ENCODE results near the gene C19orf25.
"Not testable (repeated sequence)": the region's sequence is repeated elsewhere in the genome, so short reads cannot be mapped to it uniquely, and the experiment has no call there.

C19orf25 gene

DNA sequence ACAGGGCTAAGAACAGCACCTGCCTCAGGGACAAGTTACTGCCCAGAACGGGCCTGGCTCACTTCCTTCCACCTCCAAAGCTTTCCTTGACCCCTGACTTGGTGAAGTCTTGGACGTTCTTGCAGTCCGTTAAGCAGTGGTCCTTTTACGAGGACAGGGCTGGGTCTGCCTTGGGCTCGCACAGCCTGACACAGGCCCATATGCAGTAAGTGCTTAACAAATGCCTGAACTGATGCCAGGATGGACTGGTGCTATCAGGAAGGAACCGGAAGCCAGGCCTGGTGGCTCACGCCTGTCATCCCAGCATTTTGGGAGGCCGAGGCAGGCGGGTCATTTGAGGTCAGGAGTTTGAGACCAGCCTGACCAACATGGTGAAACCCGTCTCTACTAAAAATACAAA lies 43.0 kb upstream of the C19orf25 start:
- H3K4me3 ChIP-seq (replicated peaks; ENCODE audit: insufficient read depth, low read length) = no peak overlapping the region
- no peak for TF ChIP-seq SPI1 (IDR thresholded peaks at IDR 0.05; ENCODE audit: borderline replicate concordance, low read depth)
- TF ChIP-seq POLR2AphosphoS5 (IDR thresholded peaks at IDR 0.05; ENCODE audit: low read depth) = no peak
- no peak for TF ChIP-seq GABPA (IDR thresholded peaks at IDR 0.05; ENCODE audit: low read depth)
- TF ChIP-seq, protein P1, sequence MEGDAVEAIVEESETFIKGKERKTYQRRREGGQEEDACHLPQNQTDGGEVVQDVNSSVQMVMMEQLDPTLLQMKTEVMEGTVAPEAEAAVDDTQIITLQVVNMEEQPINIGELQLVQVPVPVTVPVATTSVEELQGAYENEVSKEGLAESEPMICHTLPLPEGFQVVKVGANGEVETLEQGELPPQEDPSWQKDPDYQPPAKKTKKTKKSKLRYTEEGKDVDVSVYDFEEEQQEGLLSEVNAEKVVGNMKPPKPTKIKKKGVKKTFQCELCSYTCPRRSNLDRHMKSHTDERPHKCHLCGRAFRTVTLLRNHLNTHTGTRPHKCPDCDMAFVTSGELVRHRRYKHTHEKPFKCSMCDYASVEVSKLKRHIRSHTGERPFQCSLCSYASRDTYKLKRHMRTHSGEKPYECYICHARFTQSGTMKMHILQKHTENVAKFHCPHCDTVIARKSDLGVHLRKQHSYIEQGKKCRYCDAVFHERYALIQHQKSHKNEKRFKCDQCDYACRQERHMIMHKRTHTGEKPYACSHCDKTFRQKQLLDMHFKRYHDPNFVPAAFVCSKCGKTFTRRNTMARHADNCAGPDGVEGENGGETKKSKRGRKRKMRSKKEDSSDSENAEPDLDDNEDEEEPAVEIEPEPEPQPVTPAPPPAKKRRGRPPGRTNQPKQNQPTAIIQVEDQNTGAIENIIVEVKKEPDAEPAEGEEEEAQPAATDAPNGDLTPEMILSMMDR (IDR thresholded peaks at IDR 0.05; ENCODE audit: insufficient read depth, low read length) = no peak
- no peak for TF ChIP-seq REST (IDR thresholded peaks at IDR 0.05; ENCODE audit: insufficient replicate concordance, low read depth)
- no peak for DNase-seq (ENCODE audit: low read depth in 1 of 2, low spot score in 1 of 2)
- no peak overlapping the region for H3K27ac ChIP-seq (replicated peaks)
- H3K27me3 ChIP-seq (ENCODE audit: insufficient read depth, poor library complexity, severe bottlenecking) = peaks cover 22% of the 10 kb centered on the region

DNA sequence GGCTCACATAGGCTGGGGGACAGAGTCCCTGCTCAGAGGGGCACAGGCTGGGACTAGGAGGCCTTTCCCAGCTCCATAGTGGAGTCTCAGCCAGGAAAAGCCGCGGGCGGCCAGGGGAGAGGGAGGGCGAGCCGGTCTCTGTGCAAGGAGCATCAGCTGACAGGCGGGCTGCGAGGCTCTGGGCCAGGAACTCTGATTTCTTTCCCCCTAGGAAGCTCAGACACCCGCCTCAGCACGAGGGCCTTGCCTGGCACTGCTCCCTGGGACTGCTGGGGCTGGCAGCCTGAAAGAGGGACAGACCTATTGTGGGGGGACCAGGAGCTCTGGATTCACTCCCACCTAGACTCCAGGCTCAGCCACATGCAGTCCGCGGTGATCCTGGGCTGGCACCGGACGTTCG lies 42.6 kb upstream of the C19orf25 start:
- no peak for DNase-seq (ENCODE audit: low read depth in 1 of 2, low spot score in 1 of 2)
- Histone ChIP-seq H3K4me3 (replicated peaks; ENCODE audit: insufficient read depth, low read length) (no peak overlapping the region), H3K27me3 (ENCODE audit: insufficient read depth, poor library complexity, severe bottlenecking) (peaks cover 22% of the 10 kb centered on the region), H3K27ac (replicated peaks) (no peak overlapping the region)
- TF ChIP-seq REST (IDR thresholded peaks at IDR 0.05; ENCODE audit: insufficient replicate concordance, low read depth) = no peak
- TF ChIP-seq POLR2AphosphoS5 (IDR thresholded peaks at IDR 0.05; ENCODE audit: low read depth) = no peak
- TF ChIP-seq GABPA (IDR thresholded peaks at IDR 0.05; ENCODE audit: low read depth) = no peak
- TF ChIP-seq, protein P1 (IDR thresholded peaks at IDR 0.05; ENCODE audit: insufficient read depth, low read length) = no peak
- TF ChIP-seq SPI1 (IDR thresholded peaks at IDR 0.05; ENCODE audit: borderline replicate concordance, low read depth) = no peak

DNA sequence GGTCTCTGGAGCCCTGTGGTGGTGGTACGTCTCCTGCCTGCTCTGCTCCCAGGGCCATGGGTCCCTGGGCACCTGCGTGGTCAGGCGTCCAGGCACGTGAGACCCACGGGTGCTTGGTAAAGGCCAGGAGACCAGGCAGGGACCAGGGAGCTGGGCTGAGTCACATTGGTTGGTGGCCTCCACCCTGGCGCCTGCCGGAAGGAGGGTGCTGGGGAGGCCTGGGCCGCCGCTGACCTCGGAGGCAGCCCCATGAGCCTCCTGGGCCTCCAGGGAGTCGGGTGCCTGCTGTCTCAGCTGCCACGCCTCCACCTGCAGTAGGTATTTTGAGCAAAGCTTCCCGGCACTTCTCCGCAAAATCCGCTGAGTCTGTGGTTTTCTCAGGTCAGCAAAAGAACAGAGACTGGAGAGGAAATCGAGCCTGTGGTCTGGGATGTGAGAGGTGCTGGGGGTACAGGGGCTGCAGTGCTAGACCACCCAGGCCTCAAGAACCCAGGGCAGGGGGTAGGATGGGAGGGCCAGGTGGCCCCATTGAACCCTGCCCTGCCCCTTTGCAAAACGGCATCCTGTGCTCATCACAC lies 41.3 kb upstream of the C19orf25 start:
- no peak for DNase-seq (ENCODE audit: low read depth in 1 of 2, low spot score in 1 of 2)
- H3K4me3 ChIP-seq (replicated peaks; ENCODE audit: insufficient read depth, low read length) = no peak overlapping the region

GRCh38 chr19:1519802-1520201 lies 40.8 kb upstream of the C19orf25 start:
- not testable (repeated sequence) for H3K4me3 ChIP-seq (replicated peaks; ENCODE audit: insufficient read depth, low read length); H3K27ac ChIP-seq (replicated peaks); DNase-seq (ENCODE audit: low read depth in 1 of 2, low spot score in 1 of 2)
- H3K27me3 ChIP-seq (ENCODE audit: insufficient read depth, poor library complexity, severe bottlenecking) = peaks cover 18% of the 10 kb centered on the region

More for the DNA sequence above, 41.3 kb upstream of the C19orf25 start:
- Histone ChIP-seq H3K27me3 (ENCODE audit: insufficient read depth, poor library complexity, severe bottlenecking) (peaks cover 22% of the 10 kb centered on the region), H3K27ac (replicated peaks) (no peak overlapping the region)
- TF ChIP-seq, protein P1 (IDR thresholded peaks at IDR 0.05; ENCODE audit: insufficient read depth, low read length) = no peak
- no peak for TF ChIP-seq SPI1 (IDR thresholded peaks at IDR 0.05; ENCODE audit: borderline replicate concordance, low read depth)
- no peak for TF ChIP-seq REST (IDR thresholded peaks at IDR 0.05; ENCODE audit: insufficient replicate concordance, low read depth)
- TF ChIP-seq GABPA (IDR thresholded peaks at IDR 0.05; ENCODE audit: low read depth) = no peak
- no peak for TF ChIP-seq POLR2AphosphoS5 (IDR thresholded peaks at IDR 0.05; ENCODE audit: low read depth)
